ENCODE data around the gene TMEM214. TPM values are rescaled to one million over a fixed set of nuclear protein-coding genes. Genes with fewer than 3 reads are reported as not detected.

TMEM214 gene
- total RNA-seq, 1 experiment from 2014 or later = 55.3 TPM

GRCh38 chr2:27009716-27010115 lies 23.0 kb upstream of the TMEM214 start:
- H3K79me1 ChIP-seq (ENCODE audit: insufficient read depth, low read depth, low read length, poor library complexity, severe bottlenecking) = no peaks in the 10 kb centered on the region
- Mint-ChIP-seq H3K9me3 (peaks cover 13 to 20% of the 10 kb centered on the region in 2 experiments), H3K4me1 (no peaks in the 10 kb centered on the region), H3K36me3 (ENCODE audit: insufficient read depth in 1 of 3, low read depth in 3 of 3) (peaks cover 12 to 24% (median 22%) of the 10 kb centered on the region in 3 experiments), H3K27ac (no peak overlapping the region), H3K27me3 (ENCODE audit: low read depth) (peaks cover 10% of the 10 kb centered on the region; the same call in 1 of the 2 replicates), H3K4me3 (no peak overlapping the region)
- no peak overlapping the region for H2BK20ac ChIP-seq (ENCODE audit: low read depth, low read length, poor library complexity, severe bottlenecking)
- H2BK12ac ChIP-seq (ENCODE audit: insufficient read length, low read depth, low read length) = no peak overlapping the region
- H3K9ac ChIP-seq (ENCODE audit: extremely low read depth, insufficient read length, low read length) = no peak overlapping the region
- H4K91ac ChIP-seq (ENCODE audit: insufficient read length, low read depth, low read length) = no peak overlapping the region
- no peaks in the 10 kb centered on the region for H3K27me3 ChIP-seq (ENCODE audit: insufficient read depth, low read length)
- H2AFZ ChIP-seq (ENCODE audit: low read length) = no peak overlapping the region
- H3K27ac ChIP-seq (ENCODE audit: insufficient read length, low read depth, low read length) = no peak overlapping the region
- H4K5ac ChIP-seq (ENCODE audit: insufficient read length, low read depth, low read length) = no peak overlapping the region
- no peaks in the 10 kb centered on the region for H3K23me2 ChIP-seq (ENCODE audit: insufficient read length, low read depth, low read length, poor library complexity, severe bottlenecking)
- no peak overlapping the region for H3K14ac ChIP-seq (ENCODE audit: insufficient read depth, low read length)
- no peak overlapping the region for H3K4me2 ChIP-seq (ENCODE audit: insufficient read depth, insufficient read length, low read length)
- H3K79me2 ChIP-seq (ENCODE audit: insufficient read depth, low read length) = no peaks in the 10 kb centered on the region
- H2BK5ac ChIP-seq (ENCODE audit: insufficient read length, low read length) = no peak overlapping the region
- H4K8ac ChIP-seq (replicated peaks; ENCODE audit: insufficient read length, low read depth, low read length) = no peak overlapping the region
- H4K20me1 ChIP-seq (ENCODE audit: control insufficient read depth, insufficient read depth, insufficient read length) = no peaks in the 10 kb centered on the region
- no peak overlapping the region for H3K56ac ChIP-seq (ENCODE audit: insufficient read length, low read depth, low read length)
- peaks cover 20% of the 10 kb centered on the region for H3K9me3 ChIP-seq (ENCODE audit: control insufficient read depth, low read depth, low read length)
- H2BK120ac ChIP-seq (ENCODE audit: low read depth, low read length, poor library complexity, severe bottlenecking) = no peak overlapping the region
- no peak overlapping the region for H3K4ac ChIP-seq (ENCODE audit: low read depth, low read length)
- H2AK5ac ChIP-seq (ENCODE audit: insufficient read length, low read length) = no peak overlapping the region
- DNase-seq = no peak
- TF ChIP-seq, protein P1, sequence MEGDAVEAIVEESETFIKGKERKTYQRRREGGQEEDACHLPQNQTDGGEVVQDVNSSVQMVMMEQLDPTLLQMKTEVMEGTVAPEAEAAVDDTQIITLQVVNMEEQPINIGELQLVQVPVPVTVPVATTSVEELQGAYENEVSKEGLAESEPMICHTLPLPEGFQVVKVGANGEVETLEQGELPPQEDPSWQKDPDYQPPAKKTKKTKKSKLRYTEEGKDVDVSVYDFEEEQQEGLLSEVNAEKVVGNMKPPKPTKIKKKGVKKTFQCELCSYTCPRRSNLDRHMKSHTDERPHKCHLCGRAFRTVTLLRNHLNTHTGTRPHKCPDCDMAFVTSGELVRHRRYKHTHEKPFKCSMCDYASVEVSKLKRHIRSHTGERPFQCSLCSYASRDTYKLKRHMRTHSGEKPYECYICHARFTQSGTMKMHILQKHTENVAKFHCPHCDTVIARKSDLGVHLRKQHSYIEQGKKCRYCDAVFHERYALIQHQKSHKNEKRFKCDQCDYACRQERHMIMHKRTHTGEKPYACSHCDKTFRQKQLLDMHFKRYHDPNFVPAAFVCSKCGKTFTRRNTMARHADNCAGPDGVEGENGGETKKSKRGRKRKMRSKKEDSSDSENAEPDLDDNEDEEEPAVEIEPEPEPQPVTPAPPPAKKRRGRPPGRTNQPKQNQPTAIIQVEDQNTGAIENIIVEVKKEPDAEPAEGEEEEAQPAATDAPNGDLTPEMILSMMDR (conservative IDR thresholded peaks at IDR 0.05) = no peak
- H2BK15ac ChIP-seq (ENCODE audit: low read depth, low read length) = no peak overlapping the region
- no peak overlapping the region for H3T11ph ChIP-seq (ENCODE audit: low read length)
- no peak overlapping the region for H3K18ac ChIP-seq (ENCODE audit: insufficient read length, low read depth, low read length)
- no CpG with 5 or more reads among the region's 2 CpGs for WGBS (ENCODE audit: extremely low coverage, insufficient read length, low lambda C conversion rate)
- no peak overlapping the region for H3K23ac ChIP-seq (ENCODE audit: insufficient read length, low read depth, low read length)
- H3K4me1 ChIP-seq (ENCODE audit: insufficient read depth, low read length) = no peaks in the 10 kb centered on the region
